ENCODE data around the gene PSME2.

PSME2 gene, protein sequence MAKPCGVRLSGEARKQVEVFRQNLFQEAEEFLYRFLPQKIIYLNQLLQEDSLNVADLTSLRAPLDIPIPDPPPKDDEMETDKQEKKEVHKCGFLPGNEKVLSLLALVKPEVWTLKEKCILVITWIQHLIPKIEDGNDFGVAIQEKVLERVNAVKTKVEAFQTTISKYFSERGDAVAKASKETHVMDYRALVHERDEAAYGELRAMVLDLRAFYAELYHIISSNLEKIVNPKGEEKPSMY

DNA sequence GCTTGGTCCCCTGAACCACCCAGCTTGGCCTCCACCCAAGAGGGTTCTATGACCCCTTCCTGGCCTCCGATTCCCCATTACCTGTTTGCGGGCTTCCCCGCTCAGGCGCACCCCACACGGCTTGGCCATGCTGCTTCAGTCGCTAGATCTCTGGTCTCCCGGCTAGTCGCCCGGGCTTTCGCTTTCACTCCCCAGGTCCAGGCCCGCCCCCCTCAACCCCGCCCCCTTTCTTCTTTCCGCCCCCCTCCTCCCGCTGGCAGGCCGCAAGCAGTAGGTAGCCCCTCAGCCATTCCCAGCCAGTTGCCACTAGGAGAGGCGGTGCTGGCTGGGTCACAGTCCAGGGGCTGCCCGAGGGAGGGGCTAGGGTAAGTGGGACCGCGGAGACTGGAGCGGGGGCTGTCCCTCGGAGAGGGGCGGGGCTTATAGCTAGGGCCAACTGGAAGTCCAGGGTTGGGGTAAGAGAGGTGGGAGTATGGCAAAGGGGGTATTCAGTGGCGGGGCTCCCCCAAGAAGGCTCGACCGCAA lies at the start of gene PSME2:
Gene PSME2 (minus strand): TSS at position 158 of the 525 bp plus-strand sequence. CDS start 29 bp downstream, at position 129.
- peak; percentile 98 for DNase-seq

DNA sequence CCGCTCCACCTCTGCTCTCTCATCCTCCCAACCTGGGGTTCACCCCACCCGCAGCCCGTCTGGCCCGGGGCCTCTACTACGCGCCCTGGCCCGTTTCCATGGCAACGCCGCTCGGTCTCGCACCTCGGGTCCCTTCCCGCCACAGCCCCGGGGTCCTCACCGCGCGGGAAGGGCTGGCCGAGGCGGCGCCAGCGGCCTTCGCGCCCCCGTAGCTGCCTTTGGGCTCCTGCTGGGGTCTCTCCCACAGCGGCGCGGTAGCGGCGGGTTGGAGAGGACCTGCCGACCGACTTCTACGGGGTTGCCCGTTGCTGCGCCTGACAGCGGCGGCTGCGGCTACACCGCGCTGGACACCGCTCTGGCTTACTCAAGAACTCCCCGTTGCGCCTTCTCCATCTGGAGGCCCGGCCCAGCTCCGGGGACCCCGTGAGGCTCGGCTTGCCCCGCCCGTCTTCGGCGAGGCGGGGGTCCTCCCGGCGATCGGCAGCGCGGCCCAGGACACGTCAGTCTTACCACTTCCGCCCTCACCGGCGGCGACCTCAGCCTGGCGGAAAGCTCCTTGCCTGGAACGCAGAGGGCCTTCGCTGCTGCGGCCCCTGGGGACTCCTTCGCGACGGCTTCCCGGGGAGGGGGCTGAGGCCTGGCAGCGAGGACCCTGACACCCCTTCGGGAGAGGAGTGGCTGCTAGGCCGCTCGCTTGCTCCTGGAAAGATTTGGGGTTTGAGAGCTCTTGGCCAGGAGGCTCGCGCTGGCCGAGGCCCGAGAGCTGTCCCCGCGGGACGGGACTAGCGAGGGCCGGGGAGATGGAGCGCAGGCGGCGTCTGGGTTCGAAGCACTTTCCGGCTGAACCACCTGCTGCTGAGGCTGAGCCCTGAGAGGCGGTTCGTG lies 49.0 kb upstream of the PSME2 start, which contains the start of gene TM9SF1:
Gene TM9SF1 (minus strand): TSS at position 256 of the 885 bp plus-strand sequence. CDS start 422 bp downstream, outside the sequence.
- DNase-seq: peak; percentile 79

GRCh38 chr14:24194873-24195185 lies 48.4 kb upstream of the PSME2 start:
- DNase-seq: no peak

DNA sequence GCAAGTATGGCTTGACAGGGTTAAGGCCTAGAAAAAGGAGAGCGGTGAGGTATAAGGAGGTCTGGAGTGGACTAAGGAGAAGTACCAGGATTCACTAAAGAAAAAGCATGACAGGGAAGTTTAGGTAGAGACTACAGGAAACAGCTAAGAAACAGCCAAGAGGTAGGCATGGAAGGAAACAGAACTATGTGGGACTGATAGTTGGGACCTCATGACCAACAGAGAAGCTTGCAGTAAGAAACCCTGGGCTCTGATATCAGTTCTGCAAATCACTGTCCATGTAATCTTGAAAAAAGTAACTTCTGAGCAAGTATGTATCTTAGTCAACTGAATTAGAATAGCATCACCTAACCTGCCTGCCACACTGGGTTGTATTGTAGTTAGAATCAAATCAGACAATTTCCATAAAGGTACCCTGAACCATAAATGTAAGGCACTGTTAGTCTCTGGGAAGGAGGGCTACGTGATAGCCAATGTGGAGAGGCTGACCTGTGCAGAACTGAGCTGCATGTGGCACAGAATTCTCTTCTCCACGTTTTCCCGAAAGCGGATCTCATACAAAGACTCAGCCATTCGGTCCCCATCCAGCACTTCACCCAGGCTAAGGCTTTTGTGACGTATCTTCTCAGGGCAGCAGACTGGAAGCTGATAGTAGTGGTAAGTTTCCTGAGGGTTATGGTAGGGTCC lies 47.9 kb upstream of the PSME2 start:
- DNase-seq: no peak

- no peak for DNase-seq
These were observed 46.5 kb upstream of the PSME2 start for GRCh38 chr14:24192933-24193332.

DNA sequence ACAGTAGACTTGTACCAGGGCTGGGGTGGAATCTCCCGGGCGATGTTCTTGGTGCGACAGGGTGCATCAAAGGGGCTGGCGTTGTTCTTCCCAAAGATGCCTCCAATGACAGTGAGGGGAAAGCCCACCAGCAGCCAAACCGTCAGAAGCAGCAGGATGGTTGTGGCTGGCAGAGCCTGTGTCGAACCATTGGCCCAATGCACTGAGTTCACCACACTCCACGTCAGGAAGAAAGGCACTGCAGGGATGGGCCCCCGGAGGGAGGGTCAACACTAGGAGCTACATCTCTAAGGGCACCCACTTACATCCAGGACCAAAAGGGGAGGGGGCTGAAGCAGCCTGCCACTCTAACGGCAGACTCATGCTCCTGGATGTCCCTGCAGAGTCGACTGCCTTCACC lies 44.0 kb upstream of the PSME2 start:
- no peak for DNase-seq

GRCh38 chr14:24189460-24189859 lies 43.0 kb upstream of the PSME2 start:
- DNase-seq: no peak

DNA sequence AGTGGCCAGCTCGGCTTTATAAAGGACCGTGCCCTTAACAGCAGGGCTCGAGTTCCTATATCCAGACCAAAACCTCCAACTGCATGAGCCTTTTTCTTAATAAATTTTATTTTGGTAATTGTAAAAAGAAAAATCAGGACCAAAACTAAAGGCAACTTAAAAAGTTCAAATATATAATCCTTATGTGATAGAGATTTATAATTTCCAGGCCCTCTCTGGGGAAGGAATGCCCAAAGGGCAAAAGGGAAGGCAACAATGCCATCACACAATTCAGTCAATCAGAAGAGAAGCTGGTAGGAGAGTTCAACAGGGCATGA lies 42.6 kb upstream of the PSME2 start:
- DNase-seq: no peak

DNA sequence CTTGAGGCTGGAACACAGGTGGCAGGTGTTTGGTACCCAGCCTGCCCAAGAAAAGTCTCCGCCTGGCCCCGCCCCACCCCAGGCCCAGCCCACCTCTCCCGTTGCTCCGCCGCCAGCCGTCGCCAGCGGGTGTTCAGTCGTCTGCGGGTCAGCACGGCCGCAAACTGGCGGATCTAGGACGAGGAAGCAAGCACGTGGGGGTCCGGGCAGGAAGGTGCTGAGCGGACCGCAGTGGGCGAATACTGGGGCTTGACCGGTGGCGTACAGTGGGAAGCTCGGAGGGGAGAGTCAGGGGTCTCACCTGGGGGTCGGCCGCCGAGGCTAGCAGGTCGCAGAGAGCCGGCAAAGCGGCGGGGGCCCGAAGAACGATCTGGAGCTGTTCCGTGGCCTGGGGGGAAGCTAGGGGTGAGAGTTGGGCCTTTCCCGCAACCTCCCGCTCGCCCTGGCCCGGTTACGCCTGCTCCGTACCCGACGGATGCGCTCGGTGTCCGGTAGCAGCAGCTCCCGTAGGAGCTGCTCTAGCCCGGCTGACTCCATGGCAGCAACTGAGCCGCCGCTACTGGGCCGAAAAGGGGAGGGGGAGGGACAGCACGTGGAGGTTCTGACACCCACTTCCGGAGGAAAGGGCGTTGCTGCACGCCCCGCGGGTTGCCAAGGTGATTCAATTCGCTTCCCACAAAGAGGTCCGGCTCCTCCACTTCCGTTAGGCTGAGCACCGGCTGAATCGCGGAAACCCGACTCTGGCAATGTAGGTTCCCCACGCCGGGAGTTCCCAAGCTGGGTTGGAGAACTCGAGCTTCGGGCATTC lies 42.0 kb upstream of the PSME2 start, which contains the start of gene IPO4:
Gene IPO4 (minus strand): TSS at position 566 of the 808 bp plus-strand sequence. CDS start 29 bp downstream, at position 537.
- DNase-seq: peak; percentile 97

DNA sequence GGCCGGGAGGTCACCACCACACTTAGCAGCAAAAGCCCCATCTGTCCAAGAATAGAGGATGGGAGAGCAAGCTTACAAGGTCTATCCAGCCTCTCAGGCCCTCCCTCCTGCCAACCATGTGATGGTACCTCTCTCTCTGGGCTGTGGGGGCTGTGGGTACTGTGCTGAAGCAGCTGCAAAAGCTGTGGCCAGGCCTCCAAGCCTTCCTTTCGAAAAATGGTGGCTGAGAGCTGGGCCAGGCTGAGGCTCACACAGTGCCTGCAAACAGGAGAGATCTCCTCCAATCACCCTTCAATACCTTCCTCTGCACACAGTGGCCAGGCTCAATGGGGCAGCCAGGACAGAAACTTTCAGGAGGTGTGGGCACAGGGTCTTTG lies 41.1 kb upstream of the PSME2 start:
- DNase-seq: no peak

DNA sequence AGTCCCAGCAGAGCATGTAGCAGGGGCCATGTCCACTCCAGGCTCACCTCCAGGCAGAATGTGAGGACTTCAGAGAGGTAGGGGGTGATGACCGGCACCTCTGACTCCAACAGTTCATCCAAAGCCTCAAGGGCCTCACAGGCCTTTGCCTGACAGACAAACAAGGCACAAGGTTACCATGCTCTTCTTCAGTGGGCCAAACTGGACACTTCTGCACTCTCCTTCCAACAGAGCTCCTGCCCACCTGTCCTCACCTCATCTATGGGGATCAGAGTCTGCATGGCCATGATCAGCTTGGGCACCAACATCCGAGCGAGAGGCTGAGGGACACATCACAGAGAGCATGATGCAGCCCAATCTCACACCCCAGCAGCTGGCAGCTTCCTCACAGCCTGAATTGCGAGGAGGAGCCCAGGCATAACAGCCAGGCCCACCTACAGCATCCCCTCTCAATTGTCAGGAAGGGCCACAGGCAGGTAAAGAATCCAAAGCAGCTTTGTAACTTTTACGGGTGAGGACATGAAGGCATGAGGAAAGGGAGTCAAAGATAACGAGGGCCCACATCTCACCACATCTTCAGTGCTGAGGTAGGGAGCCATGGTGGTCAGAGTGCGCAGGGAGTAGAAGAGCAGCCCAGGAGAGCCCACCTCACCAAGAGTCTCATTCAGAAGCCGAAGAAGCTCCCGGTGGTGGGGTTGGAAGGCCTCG lies 40.6 kb upstream of the PSME2 start:
- DNase-seq: no peak

DNA sequence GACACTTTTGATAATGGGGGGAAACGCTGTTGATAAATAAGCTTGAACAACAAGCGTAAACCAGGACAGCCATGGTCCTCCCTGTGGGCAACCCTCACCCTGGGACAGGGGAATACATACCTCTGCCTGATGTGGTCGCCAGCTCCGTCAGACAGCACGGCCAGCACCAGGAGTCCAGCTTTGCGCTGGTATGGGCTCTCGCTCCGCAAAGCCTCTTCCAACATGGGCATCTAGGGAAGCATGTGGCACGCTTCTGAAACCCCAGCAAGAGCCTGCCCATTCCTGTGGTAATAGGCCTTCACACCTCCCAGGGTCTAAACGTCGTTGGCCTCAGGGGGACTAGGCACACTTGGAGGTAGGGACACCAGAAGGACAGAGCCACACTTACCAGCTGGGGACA lies 39.3 kb upstream of the PSME2 start:
- DNase-seq: no peak

DNA sequence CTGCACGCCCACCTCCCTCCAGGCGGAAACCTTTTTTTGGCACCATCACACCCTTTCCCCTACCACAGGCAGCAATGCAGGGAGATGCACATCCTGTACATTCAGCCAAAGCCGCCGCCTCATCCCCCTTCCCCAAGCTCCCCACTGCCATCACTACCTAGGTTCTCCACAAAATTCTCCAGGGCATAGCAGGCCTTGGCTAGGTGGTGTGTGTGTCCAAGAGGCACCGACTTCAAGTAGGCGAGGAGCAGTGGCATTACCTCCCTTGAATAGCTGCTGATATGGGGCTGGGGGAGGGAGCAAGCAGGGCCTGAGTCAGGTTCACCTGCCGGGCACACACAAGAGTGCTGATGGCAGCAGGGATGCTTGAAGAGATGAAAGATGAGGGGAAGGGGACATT lies 38.6 kb upstream of the PSME2 start:
- DNase-seq: no peak

DNA sequence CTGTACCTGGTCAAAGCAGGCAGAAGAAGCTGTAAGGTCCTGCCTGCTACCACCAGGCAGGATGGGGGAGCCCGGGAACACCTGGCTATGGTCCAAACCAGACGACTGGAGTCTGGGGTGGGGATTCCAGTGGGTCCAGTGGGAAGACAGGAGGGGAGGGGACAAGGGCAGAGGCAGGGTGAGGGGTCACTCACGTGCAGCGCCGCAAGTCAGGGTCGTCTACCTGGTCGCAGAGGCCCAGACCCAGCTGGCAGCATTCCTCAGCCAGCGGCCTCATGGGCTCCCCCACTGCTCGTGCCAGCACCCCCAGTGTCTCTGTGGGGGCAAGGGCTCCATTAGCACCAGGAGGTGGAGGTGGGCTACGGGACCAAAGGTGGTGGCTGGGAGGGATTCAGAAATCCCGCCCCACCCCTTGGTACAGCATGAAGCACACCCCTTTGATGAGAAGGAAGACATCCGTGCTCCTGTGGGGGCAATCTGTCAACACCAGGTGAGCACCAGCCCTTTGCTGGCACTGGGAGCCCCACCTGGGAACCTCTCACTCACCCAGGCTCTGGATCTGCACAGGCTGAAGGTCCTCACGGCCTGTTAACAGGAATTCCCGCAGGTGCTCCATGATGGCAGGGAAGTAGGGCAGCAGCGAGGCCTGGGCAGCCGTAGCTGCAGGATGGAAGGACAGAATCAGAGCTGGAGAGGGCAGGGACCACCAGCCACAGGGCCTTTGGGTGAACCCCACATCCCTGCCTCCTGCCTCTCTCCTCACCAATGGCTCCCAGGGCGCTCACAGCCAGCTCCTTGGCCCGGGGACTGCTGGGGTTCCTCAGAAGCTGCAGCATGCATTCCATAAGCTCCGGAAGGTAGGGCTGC lies 37.9 kb upstream of the PSME2 start:
- DNase-seq: no peak

DNA sequence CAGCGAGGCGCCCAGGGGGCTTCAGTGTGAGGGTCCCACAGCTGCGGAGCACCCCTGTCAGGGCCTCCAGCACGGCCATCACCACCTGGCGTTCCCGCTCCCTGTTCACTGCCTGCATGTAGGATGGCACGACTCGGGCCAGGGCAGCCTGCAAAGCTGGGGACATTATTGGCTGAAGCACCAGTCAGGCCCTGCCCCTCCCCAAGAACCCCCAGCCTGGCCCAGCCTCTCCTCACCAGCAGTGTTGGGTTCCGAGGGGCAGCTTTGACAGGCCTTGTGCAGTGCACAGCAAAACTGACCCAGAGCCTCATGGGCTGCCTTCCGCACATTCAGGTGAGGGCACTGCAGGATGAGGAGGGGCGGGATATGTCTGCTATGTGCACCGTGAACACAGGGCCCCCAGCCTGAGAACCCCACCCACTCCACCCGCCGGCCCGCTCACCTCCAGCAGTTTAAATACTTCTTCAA lies 36.6 kb upstream of the PSME2 start:
- no peak for DNase-seq

- DNase-seq: no peak
These were observed 35.9 kb upstream of the PSME2 start for GRCh38 chr14:24182110-24182882.

DNA sequence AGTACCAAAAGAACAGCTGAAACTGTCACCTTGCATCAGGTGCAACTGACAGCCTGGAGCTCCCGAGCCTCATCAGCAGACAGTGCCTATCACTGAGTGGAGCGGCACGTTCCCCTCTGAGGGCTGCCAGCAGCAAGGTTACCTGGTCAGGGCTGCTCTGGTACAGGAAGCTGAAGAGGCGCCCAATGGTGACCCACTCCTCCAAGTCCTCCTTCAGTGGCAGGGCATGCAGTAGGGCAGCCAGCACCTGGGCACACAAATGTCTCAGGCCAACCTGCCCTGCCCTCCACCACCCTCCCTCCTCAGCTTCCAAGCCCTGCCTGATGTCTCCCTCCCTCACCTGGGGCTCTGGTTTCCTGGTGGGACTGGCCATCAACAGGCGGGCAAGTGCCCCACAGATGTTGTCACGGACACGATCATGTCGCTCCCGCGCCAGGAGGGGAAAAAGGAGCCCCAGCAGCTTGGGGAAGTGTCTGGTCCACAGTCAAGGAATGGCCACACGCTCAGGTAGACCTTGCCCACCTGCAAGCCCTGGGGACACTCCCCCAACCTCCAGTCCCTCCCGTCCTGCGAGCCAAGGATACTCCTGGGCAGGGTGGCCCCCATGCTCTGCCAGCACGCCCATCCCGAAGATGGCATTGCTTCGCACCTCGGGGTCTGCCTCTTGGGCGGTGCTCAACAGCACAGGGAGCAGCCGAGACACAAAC lies 35.1 kb upstream of the PSME2 start:
- no peak for DNase-seq

DNA sequence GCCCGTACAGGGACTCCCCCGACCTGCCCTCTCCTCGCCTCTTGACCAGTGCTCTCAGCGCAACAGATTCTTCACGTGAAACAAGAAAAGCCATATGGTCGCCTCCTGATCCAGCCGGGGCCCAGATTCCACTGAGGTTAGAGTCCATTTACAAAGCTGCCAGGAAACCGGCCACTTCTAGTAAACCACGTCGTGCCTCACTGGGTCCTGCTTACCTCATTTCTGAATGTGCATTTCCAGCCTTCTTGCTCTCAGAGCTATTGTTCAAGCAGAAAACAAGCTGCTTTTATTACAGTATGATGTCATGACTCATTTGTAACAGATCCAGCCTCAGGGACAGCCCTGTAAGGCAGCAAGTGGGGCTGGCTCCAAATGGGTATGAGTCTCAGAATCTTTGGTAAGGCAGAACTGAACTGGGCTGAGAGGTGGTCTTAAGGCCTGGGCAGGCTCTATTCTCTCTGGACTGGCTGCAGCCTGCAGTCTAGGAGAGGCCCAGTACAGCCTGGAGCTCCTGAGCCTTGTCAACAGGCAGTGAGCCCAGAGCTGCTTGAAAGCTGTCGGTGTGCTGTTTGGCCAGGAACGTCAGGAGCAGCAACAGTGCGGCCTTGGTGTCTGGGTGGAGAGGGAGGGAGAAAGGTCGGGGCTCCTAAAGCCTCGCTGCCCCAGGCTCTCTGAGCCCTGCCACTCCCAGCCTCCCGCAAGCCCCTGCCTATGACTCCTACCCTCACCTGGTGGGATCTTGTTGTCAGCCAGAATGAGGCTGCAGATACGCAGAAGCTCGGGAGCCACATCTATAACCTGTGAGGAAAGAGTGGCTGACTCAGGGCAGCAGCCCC lies 33.8 kb upstream of the PSME2 start:
- no peak for DNase-seq
